Esophagus (tissue), 2 donors: Measurements from ENCODE around the gene ADAM12. TPM values are rescaled to one million over a fixed set of nuclear protein-coding genes. Genes with fewer than 3 reads are reported as not detected.
"Not testable (repeated sequence)": the region's sequence is repeated elsewhere in the genome, so short reads cannot be mapped to it uniquely, and the experiment has no call there.

Source experiments
- H3K27ac ChIP-seq, 2 donors: one replicate each; pipeline ENCODE4 v1.5.1; 2013; ENCODE audit warnings: low read depth in 2 of 2, mild to moderate bottlenecking in 2 of 2, inconsistent platforms in 1 of 2, low read length in 1 of 2, moderate library complexity in 1 of 2
- H3K27me3 ChIP-seq, 2 donors: one replicate each; pipeline ENCODE4 v1.6.1; 2013; ENCODE audit warnings: low read length in 2 of 2, control low read depth in 1 of 2, mild to moderate bottlenecking in 1 of 2; ENCODE audit not compliant: insufficient read depth in 2 of 2, control insufficient read depth in 1 of 2
- H3K36me3 ChIP-seq, 2 donors: one replicate each; pipeline ENCODE4 v1.6.1; 2013; ENCODE audit warnings: low read length in 1 of 2; ENCODE audit not compliant: control insufficient read depth in 2 of 2, insufficient read depth in 2 of 2
- H3K4me1 ChIP-seq, 2 donors: one replicate each; pipeline ENCODE4 v1.6.1; 2013; ENCODE audit warnings: low read length in 1 of 2; ENCODE audit not compliant: control insufficient read depth in 2 of 2, insufficient read depth in 2 of 2
- H3K4me3 ChIP-seq, 2 donors: one replicate each; pipeline ENCODE4 v1.5.1; 2013; ENCODE audit warnings: low read length in 2 of 2, mild to moderate bottlenecking in 2 of 2, low read depth in 1 of 2, moderate library complexity in 1 of 2
- H3K9me3 ChIP-seq, 2 donors: one replicate each; pipeline ENCODE4 v1.6.1; 2013; ENCODE audit warnings: mild to moderate bottlenecking in 2 of 2, low read depth in 1 of 2, low read length in 1 of 2, moderate library complexity in 1 of 2; ENCODE audit not compliant: control insufficient read depth in 2 of 2, insufficient read depth in 1 of 2
- WGBS, 2 donors: extraction: QIAGEN DNeasy Blood & Tissue Kit; methylation state at CpG; one replicate each; pipeline ENCODE4 v1.1.7; 2013; 5-methylcytosine and 5-hydroxymethylcytosine counted together
- polyA plus RNA-seq, 2 donors: library from polyadenylated mRNA; stranded (reverse); fragments of 200-250 nt; gene quantifications; one replicate each; pipeline ENCODE4 v1.2.3, GENCODE V29; 2013
- donor health status: healthy with polysubstance abuse.
- donor health status: Bipolar disorder and iron deficiency.

Gene ADAM12
- polyA plus RNA-seq, 2 donors, result under 0.01 to 0.06 TPM

DNA sequence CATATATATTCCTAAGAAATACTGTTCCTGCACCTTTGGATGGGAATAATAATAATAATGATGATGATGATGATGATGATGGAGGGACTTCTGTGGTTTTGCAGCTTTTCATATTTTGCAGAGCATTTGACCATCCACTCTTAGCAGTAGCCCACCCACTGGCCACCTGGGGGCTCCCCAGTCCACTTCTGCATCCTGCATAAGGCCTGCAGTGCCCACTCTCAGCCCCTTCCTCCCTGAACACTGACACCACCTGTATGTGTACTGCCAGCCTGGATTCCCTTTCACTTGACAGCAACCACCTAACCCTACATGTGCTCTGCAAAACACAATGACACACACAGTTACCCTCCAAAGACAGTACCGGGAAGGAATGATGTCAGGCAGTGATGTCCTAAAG, 131.4 kb downstream of the ADAM12 start:
- whole genome bisulfite sequencing, 2 donors, result 79 to 84% methylated on average over 1 of the region's 1 CpG
- peaks cover 0 to 9% of the 10 kb centered on the region in 2 donors for H3K4me1 ChIP-seq
- no peaks in the 10 kb centered on the region for H3K36me3 ChIP-seq
- no peak overlapping the region for H3K27ac ChIP-seq
- no peaks in the 10 kb centered on the region for H3K9me3 ChIP-seq
- no peak overlapping the region for H3K4me3 ChIP-seq
- no peaks in the 10 kb centered on the region for H3K27me3 ChIP-seq

DNA sequence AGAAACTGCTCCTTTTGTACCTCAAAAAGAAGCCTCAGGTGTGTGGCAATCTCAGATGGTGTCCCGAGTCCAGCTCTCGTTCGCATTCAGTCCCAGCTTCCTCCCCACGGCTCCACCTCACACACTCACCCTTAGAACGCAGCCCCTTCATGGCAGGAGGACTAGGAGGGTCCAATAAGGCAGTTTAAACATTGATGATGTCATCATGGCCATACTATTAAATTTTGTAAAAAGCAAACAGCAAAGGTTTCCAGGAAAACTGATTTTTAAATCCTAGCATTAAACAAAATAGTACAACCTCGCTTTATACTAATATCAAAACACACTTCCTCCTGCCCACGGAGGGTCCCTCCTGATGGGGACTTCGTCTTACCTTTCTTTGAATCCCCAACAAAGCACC, 133.0 kb downstream of the ADAM12 start:
- Histone ChIP-seq H3K4me1 (peaks cover 0 to 9% of the 10 kb centered on the region in 2 donors), H3K4me3 (no peak overlapping the region)
- 78 to 91% methylated on average over 8 of the region's 8 CpGs for WGBS, 2 donors

GRCh38 chr10:126253611-126253998, 134.7 kb downstream of the ADAM12 start:
- Histone ChIP-seq H3K27me3 (no peaks in the 10 kb centered on the region), H3K9me3 (peaks cover 0 to 4% of the 10 kb centered on the region in 2 donors), H3K4me1 (peaks cover 0 to 9% of the 10 kb centered on the region in 2 donors), H3K4me3 (no peak overlapping the region), H3K27ac (no peak overlapping the region), H3K36me3 (no peaks in the 10 kb centered on the region)
- WGBS, 2 donors, result 46 to 68% methylated on average over 4 of the region's 4 CpGs

More for the DNA sequence above, 133.0 kb downstream of the ADAM12 start:
- Histone ChIP-seq H3K36me3 (no peaks in the 10 kb centered on the region), H3K27me3 (no peaks in the 10 kb centered on the region), H3K27ac (no peak overlapping the region), H3K9me3 (peaks cover 0 to 4% of the 10 kb centered on the region in 2 donors)

DNA sequence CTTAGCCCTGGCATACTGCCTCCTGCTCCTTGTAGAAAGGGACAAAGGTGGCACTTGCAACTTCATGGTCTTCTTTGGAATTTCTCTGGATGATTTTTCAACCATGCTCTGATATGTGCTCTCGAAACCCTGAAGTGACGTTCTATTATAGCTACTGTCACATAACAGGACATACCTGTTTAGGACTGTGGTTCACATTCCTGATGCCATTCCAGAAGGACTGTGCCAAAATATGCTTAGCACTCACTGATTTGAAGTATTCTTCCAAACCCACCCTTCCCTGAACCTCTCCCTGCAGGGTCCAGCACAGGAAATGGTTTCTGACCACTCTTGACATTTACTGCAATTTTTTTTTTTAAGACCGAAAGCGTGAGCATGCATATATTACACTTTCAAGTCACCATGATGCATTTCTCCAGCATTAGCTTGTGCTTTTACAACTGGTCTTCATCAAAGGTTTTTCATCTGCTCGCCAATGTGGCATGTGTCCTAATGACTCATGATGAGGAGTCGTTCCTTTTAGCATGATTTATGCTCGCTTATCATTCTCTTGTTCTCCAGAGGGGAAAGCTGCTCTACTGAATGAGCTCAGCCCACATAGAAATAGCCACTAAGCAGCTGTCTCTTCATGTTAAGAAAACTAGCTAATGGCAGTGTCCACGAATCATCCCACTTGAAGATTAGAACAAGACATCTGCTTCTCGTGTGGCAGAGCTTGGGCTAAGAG, 135.2 kb downstream of the ADAM12 start:
- H3K4me3 ChIP-seq, result no peak overlapping the region
- WGBS, 2 donors, result 32 to 49% methylated on average over 9 of the region's 9 CpGs
- peaks cover 0 to 4% of the 10 kb centered on the region in 2 donors for H3K9me3 ChIP-seq
- no peak overlapping the region for H3K27ac ChIP-seq
- peaks cover 0 to 9% of the 10 kb centered on the region in 2 donors for H3K4me1 ChIP-seq
- no peaks in the 10 kb centered on the region for H3K36me3 ChIP-seq
- H3K27me3 ChIP-seq, result no peaks in the 10 kb centered on the region

GRCh38 chr10:126251778-126252407, 136.4 kb downstream of the ADAM12 start:
- H3K4me1 ChIP-seq, result peaks cover 0 to 9% of the 10 kb centered on the region in 2 donors
- 89 to 91% methylated on average over 1 of the region's 1 CpG for WGBS, 2 donors
- no peaks in the 10 kb centered on the region for H3K27me3 ChIP-seq
- peaks cover 0 to 4% of the 10 kb centered on the region in 2 donors for H3K9me3 ChIP-seq
- H3K27ac ChIP-seq, result no peak overlapping the region
- no peak overlapping the region for H3K4me3 ChIP-seq
- no peaks in the 10 kb centered on the region for H3K36me3 ChIP-seq

- H3K9me3 ChIP-seq, result peaks cover 0 to 4% of the 10 kb centered on the region in 2 donors
- H3K27me3 ChIP-seq, result no peaks in the 10 kb centered on the region
- H3K4me3 ChIP-seq, result no peak overlapping the region
- peaks cover 0 to 9% of the 10 kb centered on the region in 2 donors for H3K4me1 ChIP-seq
- WGBS, 2 donors, result 69 to 74% methylated on average over 8 of the region's 8 CpGs
- H3K36me3 ChIP-seq, result no peaks in the 10 kb centered on the region
- H3K27ac ChIP-seq, result peak overlapping the region in 1 of 2 donors; percentile 47
Observed at GRCh38 chr10:126250527-126251310, 137.6 kb downstream of the ADAM12 start.

- WGBS, 2 donors, result 62 to 74% methylated on average over 5 of the region's 5 CpGs
- Histone ChIP-seq H3K36me3 (no peaks in the 10 kb centered on the region), H3K9me3 (peaks cover 0 to 4% of the 10 kb centered on the region in 2 donors), H3K27ac (no peak overlapping the region), H3K4me3 (no peak overlapping the region), H3K4me1 (peaks cover 0 to 9% of the 10 kb centered on the region in 2 donors), H3K27me3 (no peaks in the 10 kb centered on the region)
Observed at GRCh38 chr10:126250045-126250444, 138.2 kb downstream of the ADAM12 start.

- Histone ChIP-seq H3K27ac (no peak overlapping the region), H3K4me1 (no peaks in the 10 kb centered on the region), H3K27me3 (no peaks in the 10 kb centered on the region), H3K36me3 (no peaks in the 10 kb centered on the region), H3K4me3 (no peak overlapping the region), H3K9me3 (peaks cover 0 to 4% of the 10 kb centered on the region in 2 donors)
- 63 to 68% methylated on average over 11 of the region's 11 CpGs for WGBS, 2 donors
Observed at GRCh38 chr10:126247446-126247975, 140.8 kb downstream of the ADAM12 start.

GRCh38 chr10:126246396-126246795, 141.9 kb downstream of the ADAM12 start:
- H3K4me1 ChIP-seq, H3K9me3 ChIP-seq, H3K27me3 ChIP-seq, H3K27ac ChIP-seq, H3K36me3 ChIP-seq, H3K4me3 ChIP-seq: not testable (repeated sequence)
- WGBS, 2 donors, result 89 to 94% methylated on average over 1 of the region's 1 CpG
